Measurements from ENCODE around the gene MOB3C. TPM values are rescaled to one million over a fixed set of nuclear protein-coding genes. Genes with fewer than 3 reads are reported as not detected.

MOB3C gene
- total and polyA plus RNA-seq, 2 of the 4 experiments (the other 2 are of a cell fraction) = 7.3 to 9.0 TPM

Other genes starting within 250 kb of the MOB3C start
- gene FAAH, start 222.5 kb downstream of the MOB3C start, total RNA-seq (2012; rRNA removed) = under 0.01 TPM in 1 of 2 replicates, not detected in the other
- 0.19 and 0.29 TPM in 2 replicates for gene FAAH, start 222.5 kb downstream of the MOB3C start, polyA plus RNA-seq (2012; rRNA removed)
- gene DMBX1, start 127.0 kb downstream of the MOB3C start, total RNA-seq (2012; rRNA removed) = not detected in 2 replicates
- gene DMBX1, start 127.0 kb downstream of the MOB3C start, polyA plus RNA-seq (2012; rRNA removed) = not detected in 2 replicates
- not detected in 2 replicates for gene KNCN, start 65.2 kb downstream of the MOB3C start, total RNA-seq (2012; rRNA removed)
- gene KNCN, start 65.2 kb downstream of the MOB3C start, polyA plus RNA-seq (2012; rRNA removed) = not detected in 2 replicates
- gene MKNK1, start 12.5 kb downstream of the MOB3C start, total RNA-seq (2012; rRNA removed) = 14.3 and 16.4 TPM in 2 replicates
- gene MKNK1, start 12.5 kb downstream of the MOB3C start, polyA plus RNA-seq (2012; rRNA removed) = 32.9 and 35.2 TPM in 2 replicates
- 52.2 and 80.3 TPM in 2 replicates for gene ATPAF1, start 51.6 kb upstream of the MOB3C start, total RNA-seq (2012; rRNA removed)
- gene ATPAF1, start 51.6 kb upstream of the MOB3C start, polyA plus RNA-seq (2012; rRNA removed) = 45.4 and 55.5 TPM in 2 replicates
- not detected in 2 replicates for gene TEX38, start 55.0 kb upstream of the MOB3C start, total RNA-seq (2012; rRNA removed)
- not detected in 2 replicates for gene TEX38, start 55.0 kb upstream of the MOB3C start, polyA plus RNA-seq (2012; rRNA removed)
- gene EFCAB14, start 102.3 kb upstream of the MOB3C start, total RNA-seq (2012; rRNA removed) = 39.2 and 43.0 TPM in 2 replicates
- 25.5 and 28.6 TPM in 2 replicates for gene EFCAB14, start 102.3 kb upstream of the MOB3C start, polyA plus RNA-seq (2012; rRNA removed)
- not detected in 2 replicates for gene CYP4B1, start 182.2 kb upstream of the MOB3C start, total RNA-seq (2012; rRNA removed)
- not detected in 2 replicates for gene CYP4B1, start 182.2 kb upstream of the MOB3C start, polyA plus RNA-seq (2012; rRNA removed)

Data from IMR-90 (cell line).